Sigmoid colon (tissue), 7 donors: ENCODE results near the gene PPP3R1. TPM values are rescaled to one million over a fixed set of nuclear protein-coding genes. Genes with fewer than 3 reads are reported as not detected.

Experiments used
- DNase-seq: peaks from one replicate; pipeline ENCODE4 v3.0.0-alpha.2; 2019
- H3K27ac ChIP-seq, 4 donors: fragments of 200-600 bp; sonication (generic); one replicate each; pipeline ENCODE4 v1.5.1; 2016 to 2019; ENCODE audit warnings: mild to moderate bottlenecking in 1 of 4
- H3K27me3 ChIP-seq, 3 donors: fragments of 200-600 bp; sonication (generic); one replicate each; pipeline ENCODE4 v1.5.1; 2019; ENCODE audit warnings: mild to moderate bottlenecking in 1 of 3
- H3K36me3 ChIP-seq, 4 donors: fragments of 200-600 bp; sonication (generic); one replicate each; pipeline ENCODE4 v1.5.1; 2016 to 2019
- H3K4me1 ChIP-seq, 4 donors: fragments of 200-600 bp; sonication (generic); one replicate each; pipeline ENCODE4 v1.5.1; 2017 to 2019
- H3K4me3 ChIP-seq, 4 donors: fragments of 200-600 bp; sonication (generic); one replicate each; pipeline ENCODE4 v1.5.1; 2017 to 2019; ENCODE audit warnings: mild to moderate bottlenecking in 2 of 4, moderate library complexity in 1 of 4
- H3K9me3 ChIP-seq, 4 donors: fragments of 200-600 bp in 3 of 4; sonication (generic) in 3 of 4; one replicate each; pipeline versions ENCODE4 v1.5.1 to v1.6.1; 2013 to 2019
- CTCF ChIP-seq, 4 experiments: fragments of 450-650 bp in 3 of 4; fragments of 200-600 bp in 1 of 4; IDR thresholded peaks; one replicate each; pipeline ENCODE4 v1.5.1; 2016 to 2019; ENCODE audit warnings: antibody characterized with exemption in 4 of 4, mild to moderate bottlenecking in 3 of 4, moderate library complexity in 2 of 4
- EP300 ChIP-seq, 4 donors: sonication (generic); formaldehyde crosslinking; IDR thresholded peaks; one replicate each; pipeline ENCODE4 v1.6.1; 2017; ENCODE audit warnings: antibody characterized with exemption in 4 of 4
- POLR2A ChIP-seq, 2 donors: fragments of 450-650 bp; IDR thresholded peaks; one replicate each; pipeline ENCODE4 v1.6.1; 2016; ENCODE audit warnings: antibody characterized with exemption in 2 of 2, mild to moderate bottlenecking in 2 of 2, moderate library complexity in 2 of 2
- POLR2AphosphoS5 ChIP-seq, 4 donors: sonication (generic); formaldehyde crosslinking; IDR thresholded peaks; one replicate each; pipeline ENCODE4 v1.6.1; 2017; ENCODE audit warnings: antibody characterized with exemption in 4 of 4
- WGBS, 2 donors: extraction: QIAGEN DNeasy Blood & Tissue Kit; methylation state at CpG; one replicate each; pipeline ENCODE4 v1.1.7; 2013; 5-methylcytosine and 5-hydroxymethylcytosine counted together
- intact Hi-C: fragments of 100-400 bp; cut with DNase I; formaldehyde crosslinking; loops from one replicate; pipeline ENCODE4 v1.15.1; 2023
- polyA plus RNA-seq, 3 donors: library from polyadenylated mRNA; stranded (reverse); fragments of 200-250 nt; gene quantifications; one replicate each; pipeline ENCODE4 v1.2.3, GENCODE V29; 2013
- total RNA-seq, 4 donors: library from RNA; depleted of rRNA; stranded (reverse); fragments of >200 nt; gene quantifications; one replicate each; pipeline ENCODE4 v1.1.0, GENCODE V29; 2016
- donor health status: healthy with polysubstance abuse.
- donor health status: Bipolar disorder and iron deficiency.
- donor health status: healthy.

The PPP3R1 gene
- total and polyA plus RNA-seq, 7 donors: 17.4 to 38.5 (median 28.8) TPM

GRCh38 chr2:68214381-68214780 lies 38.0 kb downstream of the PPP3R1 start:
- TF ChIP-seq EP300 (IDR thresholded peaks at IDR 0.05) (no peak), CTCF (IDR thresholded peaks at IDR 0.05) (no peak), POLR2A (IDR thresholded peaks at IDR 0.05) (no peak), POLR2AphosphoS5 (IDR thresholded peaks at IDR 0.05) (no peak)
- no peaks in the 10 kb centered on the region for H3K27me3 ChIP-seq
- no peak overlapping the region for H3K27ac ChIP-seq
- H3K36me3 ChIP-seq: peaks cover 0 to 6% (median 0%) of the 10 kb centered on the region in 4 donors
- H3K4me1 ChIP-seq: peaks cover 0 to 49% (median 44%) of the 10 kb centered on the region in 4 donors
- H3K9me3 ChIP-seq: no peaks in the 10 kb centered on the region
- no peak for DNase-seq
- intact Hi-C loops: no loop called here
- no peak overlapping the region for H3K4me3 ChIP-seq
- 77 to 87% methylated on average over 5 of the region's 5 CpGs for WGBS, 2 donors

- no peak overlapping the region for H3K27ac ChIP-seq
- intact Hi-C loops: no loop called here
- no peak for TF ChIP-seq POLR2A (IDR thresholded peaks at IDR 0.05)
- no peak for TF ChIP-seq CTCF (IDR thresholded peaks at IDR 0.05)
- no peak for TF ChIP-seq EP300 (IDR thresholded peaks at IDR 0.05)
- no peak for TF ChIP-seq POLR2AphosphoS5 (IDR thresholded peaks at IDR 0.05)
- DNase-seq: no peak
- no peaks in the 10 kb centered on the region for H3K27me3 ChIP-seq
- H3K9me3 ChIP-seq: no peaks in the 10 kb centered on the region
- H3K36me3 ChIP-seq: no peaks in the 10 kb centered on the region
- no peak overlapping the region for H3K4me3 ChIP-seq
- peaks cover 0 to 46% (median 22%) of the 10 kb centered on the region in 4 donors for H3K4me1 ChIP-seq
Measured at GRCh38 chr2:68206793-68207192, 45.5 kb downstream of the PPP3R1 start.

- Histone ChIP-seq H3K4me3 (no peak overlapping the region), H3K36me3 (no peaks in the 10 kb centered on the region), H3K4me1 (peaks cover 0 to 49% (median 22%) of the 10 kb centered on the region in 4 donors), H3K9me3 (no peaks in the 10 kb centered on the region), H3K27ac (peak overlapping the region in 2 of 4 donors; percentile 8 to 25), H3K27me3 (no peaks in the 10 kb centered on the region)
- no peak for TF ChIP-seq EP300 (IDR thresholded peaks at IDR 0.05)
- no peak for TF ChIP-seq POLR2A (IDR thresholded peaks at IDR 0.05)
- no peak for TF ChIP-seq CTCF (IDR thresholded peaks at IDR 0.05)
- no peak for TF ChIP-seq POLR2AphosphoS5 (IDR thresholded peaks at IDR 0.05)
- 46 to 74% methylated on average over 3 of the region's 3 CpGs for WGBS, 2 donors
- intact Hi-C loops: no loop called here
- no peak for DNase-seq
Measured at GRCh38 chr2:68203587-68203986, 48.7 kb downstream of the PPP3R1 start.

GRCh38 chr2:68200157-68200787 lies 52.1 kb downstream of the PPP3R1 start:
- WGBS, 2 donors: 74 to 84% methylated on average over 4 of the region's 4 CpGs
- no peaks in the 10 kb centered on the region for H3K9me3 ChIP-seq
- no peak for TF ChIP-seq POLR2A (IDR thresholded peaks at IDR 0.05)
- TF ChIP-seq EP300 (IDR thresholded peaks at IDR 0.05): no peak
- no peak for TF ChIP-seq CTCF (IDR thresholded peaks at IDR 0.05)
- TF ChIP-seq POLR2AphosphoS5 (IDR thresholded peaks at IDR 0.05): no peak
- H3K4me1 ChIP-seq: peaks cover 0 to 46% (median 21%) of the 10 kb centered on the region in 4 donors
- H3K27me3 ChIP-seq: no peaks in the 10 kb centered on the region
- no peaks in the 10 kb centered on the region for H3K36me3 ChIP-seq
- DNase-seq: no peak
- no peak overlapping the region for H3K27ac ChIP-seq
- H3K4me3 ChIP-seq: no peak overlapping the region
- intact Hi-C loops: no loop called here
